GM12878 (cell line): ENCODE data around the gene BLOC1S6. TPM values are rescaled to one million over a fixed set of nuclear protein-coding genes. Genes with fewer than 3 reads are reported as not detected.

ENCODE experiments used
- ATAC-seq: fragments of 200-7000 bp; cut with Tn5 transposase; 3 replicates; pipeline ENCODE4 v1.9.1; 2020; ENCODE audit warnings: mild to moderate bottlenecking, moderate library complexity
- BruUV-seq: library from RNA; stranded (reverse); fragments of 400-500 nt; replicated peaks from 2 replicates; lab custom pipeline; 2021; lab: Mats Ljungman, UMichigan
- CTCF ChIA-PET: fragments of 300-600 bp; sonication (Branson Sonifier 250); formaldehyde crosslinking; extraction: SDS; loops from one replicate; lab custom pipeline; 2021; ENCODE audit warnings: inconsistent platforms; lab: Yijun Ruan, JAX
- POLR2A ChIA-PET: fragments of 350-600 bp; formaldehyde crosslinking; extraction: SDS; loops from one replicate; lab custom pipeline; 2021; ENCODE audit warnings: inconsistent platforms; lab: Charles Lee
- RAD21 ChIA-PET: fragments of 300-600 bp; sonication (Branson Sonifier 250); formaldehyde crosslinking; loops from one replicate; lab custom pipeline; 2023; ENCODE audit warnings: antibody characterized with exemption; ENCODE audit not compliant: unreplicated experiment; lab: Charles Lee
- SMC1A ChIA-PET: fragments of 300-600 bp; sonication (Branson Sonifier 250); formaldehyde crosslinking; loops from one replicate; lab custom pipeline; 2023; ENCODE audit not compliant: unreplicated experiment, uncharacterized antibody; lab: Charles Lee
- DNase-seq: peaks from one replicate; pipeline ENCODE4 v3.0.0-alpha.2; 2011; ENCODE audit warnings: low read depth, low spot score
- FAIRE-seq: peaks from 3 replicates; lab custom pipeline; 2011; peaks lifted over from hg19 to GRCh38; lab: Jason Lieb, UNC
- H2AFZ ChIP-seq: 2 replicates; pipeline ENCODE4 v1.6.0; 2011; ENCODE audit warnings: low read depth, low read length, control low read depth; ENCODE audit not compliant: control insufficient read depth
- H3K27ac ChIP-seq: 2 replicates; pipeline ENCODE4 v1.5.1; 2011; ENCODE audit warnings: control low read depth; ENCODE audit not compliant: control insufficient read depth, insufficient read depth
- H3K27me3 ChIP-seq, 2 experiments: replicated peaks in 1 of 2; 2 replicates each; pipeline versions ENCODE4 v1.6.0 to v1.6.1; 2011; ENCODE audit warnings: low read length in 1 of 2; ENCODE audit not compliant: control insufficient read depth in 2 of 2, insufficient read depth in 2 of 2
- H3K36me3 ChIP-seq, 2 experiments: 2 replicates each; pipeline ENCODE4 v1.5.1; 2011; ENCODE audit warnings: low read length in 1 of 2; ENCODE audit not compliant: control insufficient read depth in 2 of 2, insufficient read depth in 2 of 2
- H3K4me1 ChIP-seq: 2 replicates; pipeline ENCODE4 v1.6.1; 2011; ENCODE audit warnings: mild to moderate bottlenecking, low read length, moderate library complexity, mixed read lengths; ENCODE audit not compliant: control insufficient read depth, insufficient read depth
- H3K4me2 ChIP-seq: 2 replicates; pipeline ENCODE4 v1.6.0; 2011; ENCODE audit warnings: control low read depth; ENCODE audit not compliant: control insufficient read depth, insufficient read depth
- H3K4me3 ChIP-seq: fragments of 200-600 bp; sonication (generic); 2 replicates; pipeline ENCODE4 v1.5.1; 2016
- H3K79me2 ChIP-seq: 2 replicates; pipeline ENCODE4 v1.6.0; 2011; ENCODE audit warnings: low read length; ENCODE audit not compliant: control insufficient read depth, insufficient read depth
- H3K9ac ChIP-seq: 2 replicates; pipeline ENCODE4 v1.8.0; 2011; ENCODE audit warnings: low read length, control low read depth, mixed read lengths; ENCODE audit not compliant: control insufficient read depth, insufficient read depth
- H3K9me3 ChIP-seq: replicated peaks from 3 replicates; pipeline ENCODE4 v1.5.1; 2011; ENCODE audit warnings: mild to moderate bottlenecking, low read length; ENCODE audit not compliant: control insufficient read depth, insufficient read depth
- H4K20me1 ChIP-seq: 2 replicates; pipeline ENCODE4 v1.6.0; 2011; ENCODE audit not compliant: control insufficient read depth, insufficient read depth
- FOXM1 ChIP-seq: IDR thresholded peaks from 2 replicates; pipeline ENCODE4 v1.6.1; 2012; ENCODE audit warnings: low read depth, mild to moderate bottlenecking, inconsistent platforms, low read length, moderate library complexity
- MLLT1 ChIP-seq: fragments of 450-650 bp; IDR thresholded peaks from 2 replicates; pipeline ENCODE4 v1.6.1; 2016; ENCODE audit warnings: mild to moderate bottlenecking
- NFXL1 ChIP-seq: fragments of 450-650 bp; IDR thresholded peaks from 2 replicates; pipeline ENCODE4 v1.6.1; 2017; ENCODE audit warnings: antibody characterized with exemption, mild to moderate bottlenecking, borderline replicate concordance
- NFYA ChIP-seq: IDR thresholded peaks from 2 replicates; pipeline ENCODE4 v1.6.1; 2011; ENCODE audit warnings: low read depth, mild to moderate bottlenecking, low read length, improper control_type of control experiment, borderline replicate concordance
- POU2F2 ChIP-seq: IDR thresholded peaks from 3 replicates; pipeline ENCODE4 v1.6.1; 2011; ENCODE audit warnings: low read depth, mild to moderate bottlenecking, low read length, borderline replicate concordance
- SUPT20H ChIP-seq: IDR thresholded peaks from 2 replicates; pipeline ENCODE4 v1.6.1; 2011; ENCODE audit warnings: low read depth, mild to moderate bottlenecking, low read length, moderate library complexity, borderline replicate concordance; ENCODE audit not compliant: control insufficient read depth
- TARDBP ChIP-seq: IDR thresholded peaks from 2 replicates; pipeline ENCODE4 v1.6.1; 2016; ENCODE audit warnings: borderline replicate concordance
- ZNF207 ChIP-seq: fragments of 450-650 bp; IDR thresholded peaks from 2 replicates; pipeline ENCODE4 v1.6.1; 2014; ENCODE audit warnings: antibody characterized with exemption, mild to moderate bottlenecking, borderline replicate concordance
- ZNF24 ChIP-seq: fragments of 450-650 bp; IDR thresholded peaks from 2 replicates; pipeline ENCODE4 v1.6.1; 2017; ENCODE audit warnings: antibody characterized with exemption, mild to moderate bottlenecking
- WGBS: methylation state at CpG from one replicate; pipeline ENCODE4 v1.1.6; 2016; ENCODE audit warnings: low lambda C conversion rate; ENCODE audit not compliant: insufficient replicate concordance, insufficient coverage; ENCODE audit errors: missing lambda C conversion rate; 5-methylcytosine and 5-hydroxymethylcytosine counted together
- in situ Hi-C: fragments of 300-500 bp; cut with MboI; formaldehyde crosslinking; loops from 9 replicates; pipeline ENCODE4 v1.14.3; 2018; ENCODE audit warnings: mixed read lengths
- intact Hi-C: fragments of 100-400 bp; cut with micrococcal nuclease; formaldehyde crosslinking; loops from one replicate; pipeline ENCODE4 v1.14.2; 2022; ENCODE audit not compliant: unreplicated experiment
- polyA plus RNA-seq, 11 experiments: library from polyadenylated mRNA; depleted of rRNA in 4 of 11; unstranded in 6 of 11; stranded (reverse) in 5 of 11; fragments of >200 nt; fragmentation: Nextera tagmentation in 4 of 11; fragmentation: Illumina TruSeq in 1 of 11; extraction: Ambion mirVana in 4 of 11; extraction: Trizol in 1 of 11; gene quantifications; 1 replicate in 1 of 11; 2 replicates in 10 of 11; pipeline versions ENCODE4 v1.2.1 to v1.2.3, GENCODE V29; 2011 to 2016; ENCODE audit warnings: inconsistent platforms in 2 of 11, missing spikeins in 2 of 11, low read depth in 1 of 11
- total RNA-seq, 4 experiments: library from RNA; depleted of rRNA in 3 of 4; stranded (reverse); fragments of >200 nt in 3 of 4; fragmentation: Illumina TruSeq in 1 of 4; extraction: Trizol in 1 of 4; gene quantifications; 2 replicates each; pipeline versions ENCODE4 v1.2.1 to v1.2.3, GENCODE V29; 2013 to 2021
- TF ChIP-seq, protein P1 (sequence below): fragments of 450-650 bp; IDR thresholded peaks from 2 replicates; pipeline ENCODE4 v1.6.1; 2018; ENCODE audit warnings: borderline replicate concordance, mild to moderate bottlenecking; ENCODE audit not compliant: partially characterized antibody

The BLOC1S6 gene
- total and polyA plus RNA-seq, 10 of the 15 experiments (the other 5 are each of a cell fraction or from before 2014, with no cell fraction given) = 13.5 to 48.8 (median 32.7) TPM

DNA sequence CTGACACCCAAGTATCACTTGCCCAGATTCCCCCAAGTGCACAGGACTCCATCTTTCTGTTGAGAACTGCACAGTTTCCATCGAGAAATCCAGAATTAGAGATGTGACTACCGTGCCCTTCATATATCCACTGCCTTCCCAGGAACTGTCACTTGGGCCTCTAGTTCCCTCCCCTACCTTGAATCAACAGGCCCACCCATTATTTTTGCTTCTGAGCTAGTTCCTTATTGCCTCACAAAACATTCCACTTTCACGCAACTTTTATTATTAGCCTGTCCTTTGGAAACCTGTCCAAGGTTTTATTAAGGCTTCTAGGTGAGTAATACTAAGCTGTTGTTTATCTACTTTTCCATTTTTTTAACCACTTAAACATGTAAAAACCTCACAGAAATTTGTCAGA is 47.5 kb upstream of the BLOC1S6 start:
- no peak overlapping the region for H3K4me2 ChIP-seq
- in situ Hi-C loops (no loop called here), intact Hi-C loops (no loop called here)
- TF ChIP-seq POU2F2 (no peak), ZNF24 (no peak), TARDBP (no peak), MLLT1 (no peak), ZNF207 (no peak), NFYA (no peak), SUPT20H (no peak), FOXM1 (no peak), NFXL1 (no peak)
- TF ChIP-seq, protein P1, sequence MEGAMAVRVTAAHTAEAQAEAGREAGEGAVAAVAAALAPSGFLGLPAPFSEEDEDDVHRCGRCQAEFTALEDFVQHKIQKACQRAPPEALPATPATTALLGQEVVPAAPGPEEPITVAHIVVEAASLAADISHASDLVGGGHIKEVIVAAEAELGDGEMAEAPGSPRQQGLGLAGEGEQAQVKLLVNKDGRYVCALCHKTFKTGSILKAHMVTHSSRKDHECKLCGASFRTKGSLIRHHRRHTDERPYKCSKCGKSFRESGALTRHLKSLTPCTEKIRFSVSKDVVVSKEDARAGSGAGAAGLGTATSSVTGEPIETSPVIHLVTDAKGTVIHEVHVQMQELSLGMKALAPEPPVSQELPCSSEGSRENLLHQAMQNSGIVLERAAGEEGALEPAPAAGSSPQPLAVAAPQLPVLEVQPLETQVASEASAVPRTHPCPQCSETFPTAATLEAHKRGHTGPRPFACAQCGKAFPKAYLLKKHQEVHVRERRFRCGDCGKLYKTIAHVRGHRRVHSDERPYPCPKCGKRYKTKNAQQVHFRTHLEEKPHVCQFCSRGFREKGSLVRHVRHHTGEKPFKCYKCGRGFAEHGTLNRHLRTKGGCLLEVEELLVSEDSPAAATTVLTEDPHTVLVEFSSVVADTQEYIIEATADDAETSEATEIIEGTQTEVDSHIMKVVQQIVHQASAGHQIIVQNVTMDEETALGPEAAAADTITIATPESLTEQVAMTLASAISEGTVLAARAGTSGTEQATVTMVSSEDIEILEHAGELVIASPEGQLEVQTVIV = no peak
- no peak overlapping the region for H3K27ac ChIP-seq
- no peaks in the 10 kb centered on the region for H4K20me1 ChIP-seq
- ChIA-PET CTCF (no interaction called here), POLR2A (interaction anchor here (0.7 kb wide), 1 partner anchor 8 kb away, joined by 3 read pairs; no protein-coding TSS in a partner anchor), SMC1A (no interaction called here), RAD21 (no interaction called here)
- no peaks in the 10 kb centered on the region for H3K36me3 ChIP-seq
- ATAC-seq (no peak), FAIRE-seq (no peak), DNase-seq (no peak)
- H3K9ac ChIP-seq = no peak overlapping the region
- no peak overlapping the region for H3K4me3 ChIP-seq
- no peaks in the 10 kb centered on the region for H3K79me2 ChIP-seq
- no peak overlapping the region for H2AFZ ChIP-seq
- H3K9me3 ChIP-seq = no peaks in the 10 kb centered on the region
- no TSS peak for BruUV-seq
- H3K4me1 ChIP-seq = no peaks in the 10 kb centered on the region
- no peaks in the 10 kb centered on the region for H3K27me3 ChIP-seq
- WGBS = 72% methylated on average over 3 of the region's 3 CpGs
